Adrenal gland (tissue), 12 donors: ENCODE measurements around the gene AADAC. TPM values are rescaled to one million over a fixed set of nuclear protein-coding genes. Genes with fewer than 3 reads are reported as not detected.

ENCODE experiments used
- DNase-seq, 7 donors: peaks; one replicate each; pipeline ENCODE4 v3.0.0-alpha.2; 2019 to 2020
- H3K27ac ChIP-seq, 5 donors: fragments of 200-600 bp; sonication (generic) in 4 of 5; 1 replicate in 3 of 5; 2 replicates in 2 of 5; pipeline versions ENCODE4 v1.5.1 to v1.8.0; 2016 to 2020; ENCODE audit warnings: mild to moderate bottlenecking in 1 of 5
- H3K27me3 ChIP-seq: fragments of 200-600 bp; 2 replicates; pipeline ENCODE4 v1.8.0; 2021
- H3K36me3 ChIP-seq, 2 donors: fragments of 200-600 bp; replicated peaks in 1 of 2; 1 replicate in 1 of 2; 2 replicates in 1 of 2; pipeline versions ENCODE4 v1.5.1 to v1.8.0; 2018 to 2022
- H3K4me1 ChIP-seq, 2 donors: fragments of 200-600 bp; replicated peaks in 1 of 2; 1 replicate in 1 of 2; 2 replicates in 1 of 2; pipeline versions ENCODE4 v1.5.1 to v1.8.0; 2018 to 2021
- H3K4me3 ChIP-seq, 4 donors: fragments of 200-600 bp; sonication (generic) in 3 of 4; one replicate each; pipeline ENCODE4 v1.5.1; 2016 to 2018
- H3K9me3 ChIP-seq, 3 donors: fragments of 200-600 bp; sonication (generic) in 1 of 3; replicated peaks in 1 of 3; 1 replicate in 2 of 3; 2 replicates in 1 of 3; pipeline versions ENCODE4 v1.5.1 to v1.8.0; 2016 to 2021
- POLR2A ChIP-seq, 2 donors: fragments of 450-650 bp; IDR thresholded peaks; one replicate each; pipeline ENCODE4 v1.6.1; 2017; ENCODE audit warnings: antibody characterized with exemption in 2 of 2, mild to moderate bottlenecking in 2 of 2, moderate library complexity in 1 of 2
- WGBS, 4 donors: extraction: QIAGEN DNeasy Blood & Tissue Kit in 2 of 4; methylation state at CpG; one replicate each; pipeline versions ENCODE4 v1.1.5 to v1.1.7; 2013 to 2017; 5-methylcytosine and 5-hydroxymethylcytosine counted together
- intact Hi-C, 2 donors: fragments of 100-400 bp; cut with DNase I; formaldehyde crosslinking; loops; one replicate each; pipeline versions ENCODE4 v1.14.1 to v1.15.0; 2022 to 2023
- polyA plus RNA-seq, 3 donors: library from polyadenylated mRNA; stranded (reverse); fragments of 200-250 nt in 2 of 3; fragments of 350-450 nt in 1 of 3; fragmentation: Illumina TruSeq in 1 of 3; extraction: RNeasy Lipid Tissue Mini Kit (QIAGEN cat#74804) in 1 of 3; gene quantifications; one replicate each; pipeline ENCODE4 v1.2.3, GENCODE V29; 2013 to 2014
- total RNA-seq, 9 donors: library from RNA; depleted of rRNA in 4 of 9; stranded (reverse); fragments of >200 nt in 4 of 9; fragments of 120-200 nt in 1 of 9; fragmentation: NEBNext Ultra II Directional in 1 of 9; extraction: Animal tissue kit (Norgen Biotek cat#: 25700) in 1 of 9; gene quantifications; one replicate each; pipeline versions ENCODE4 v1.1.0 to v1.2.4, GENCODE V29; 2013 to 2023
- TF ChIP-seq, protein P1 (sequence below), 6 experiments: fragments of 450-650 bp in 4 of 6; fragments of 200-600 bp in 2 of 6; sonication (generic) in 1 of 6; IDR thresholded peaks; 1 replicate in 5 of 6; 2 replicates in 1 of 6; pipeline versions ENCODE4 v1.5.1 to v1.8.0; 2016 to 2021; ENCODE audit warnings: antibody characterized with exemption in 6 of 6, mild to moderate bottlenecking in 2 of 6, moderate library complexity in 1 of 6
- donor health status: healthy with polysubstance abuse.
- donor health status: Bipolar disorder and iron deficiency.
- donor health status: DM: yes; HTN: yes; CAD: no.
- donor health status: DM: no; HTN: no; CAD: no.
- donor health status: DM: no; HTN: no; CAD: no.
- donor health status: DM: yes; HTN: yes; CAD: no.

AADAC gene
- total and polyA plus RNA-seq, 12 donors: 26.9 to 1,013 (median 227) TPM

DNA sequence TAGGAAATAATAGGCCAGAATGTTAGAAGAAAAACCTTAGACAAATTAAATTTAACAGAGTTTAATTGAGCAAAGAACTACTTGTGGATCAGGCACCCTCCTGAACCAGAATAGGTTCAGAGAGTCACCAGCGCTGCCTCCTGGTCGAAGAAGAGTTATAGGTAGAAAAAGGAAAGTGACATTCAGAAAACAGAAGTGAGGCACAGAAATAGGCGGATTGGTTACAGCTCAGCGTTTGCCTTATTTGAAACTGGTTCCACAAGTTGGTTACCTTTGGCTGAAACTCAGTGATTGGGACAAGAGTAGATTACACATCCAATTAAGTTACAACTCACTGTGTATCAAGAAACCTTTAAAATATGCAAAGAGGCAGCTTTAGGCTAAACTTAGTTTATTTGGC, 4.4 kb downstream of the AADAC start:
- Histone ChIP-seq H3K36me3 (peaks cover 0 to 5% of the 10 kb centered on the region in 2 donors), H3K27me3 (no peaks in the 10 kb centered on the region), H3K4me1 (peaks cover 0 to 4% of the 10 kb centered on the region in 2 donors), H3K9me3 (no peaks in the 10 kb centered on the region), H3K27ac (no peak overlapping the region), H3K4me3 (no peak overlapping the region)
- DNase-seq: no peak
- 91 to 98% (median 94%) methylated on average over 4 of the region's 4 CpGs for WGBS, 4 donors
- intact Hi-C loops: no loop called here
- no peak for TF ChIP-seq POLR2A (IDR thresholded peaks at IDR 0.05)
- TF ChIP-seq, protein P1, sequence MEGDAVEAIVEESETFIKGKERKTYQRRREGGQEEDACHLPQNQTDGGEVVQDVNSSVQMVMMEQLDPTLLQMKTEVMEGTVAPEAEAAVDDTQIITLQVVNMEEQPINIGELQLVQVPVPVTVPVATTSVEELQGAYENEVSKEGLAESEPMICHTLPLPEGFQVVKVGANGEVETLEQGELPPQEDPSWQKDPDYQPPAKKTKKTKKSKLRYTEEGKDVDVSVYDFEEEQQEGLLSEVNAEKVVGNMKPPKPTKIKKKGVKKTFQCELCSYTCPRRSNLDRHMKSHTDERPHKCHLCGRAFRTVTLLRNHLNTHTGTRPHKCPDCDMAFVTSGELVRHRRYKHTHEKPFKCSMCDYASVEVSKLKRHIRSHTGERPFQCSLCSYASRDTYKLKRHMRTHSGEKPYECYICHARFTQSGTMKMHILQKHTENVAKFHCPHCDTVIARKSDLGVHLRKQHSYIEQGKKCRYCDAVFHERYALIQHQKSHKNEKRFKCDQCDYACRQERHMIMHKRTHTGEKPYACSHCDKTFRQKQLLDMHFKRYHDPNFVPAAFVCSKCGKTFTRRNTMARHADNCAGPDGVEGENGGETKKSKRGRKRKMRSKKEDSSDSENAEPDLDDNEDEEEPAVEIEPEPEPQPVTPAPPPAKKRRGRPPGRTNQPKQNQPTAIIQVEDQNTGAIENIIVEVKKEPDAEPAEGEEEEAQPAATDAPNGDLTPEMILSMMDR (IDR thresholded peaks at IDR 0.05): no peak

DNA sequence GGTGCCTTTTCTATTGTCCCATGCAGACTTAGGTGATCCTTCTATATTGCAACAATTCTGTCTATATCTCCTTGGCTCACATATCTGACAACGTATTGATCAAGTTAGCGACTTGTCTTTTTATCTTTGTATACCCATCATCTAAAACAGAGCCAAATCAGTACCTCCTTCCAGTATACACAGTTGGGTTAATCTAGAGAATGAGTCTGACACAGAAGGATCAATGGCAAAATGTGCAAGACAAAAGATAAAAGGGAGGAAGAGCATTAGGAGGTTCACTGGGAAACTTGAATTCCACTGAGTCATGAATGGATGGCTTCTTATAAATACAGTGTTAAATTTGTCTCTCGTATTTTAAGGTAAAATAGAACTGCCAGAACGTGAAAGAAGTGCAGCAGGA, 6.0 kb downstream of the AADAC start:
- Histone ChIP-seq H3K36me3 (peaks cover 0 to 5% of the 10 kb centered on the region in 2 donors), H3K27me3 (no peaks in the 10 kb centered on the region), H3K27ac (no peak overlapping the region), H3K4me1 (no peaks in the 10 kb centered on the region), H3K9me3 (no peaks in the 10 kb centered on the region), H3K4me3 (no peak overlapping the region)
- no peak for TF ChIP-seq POLR2A (IDR thresholded peaks at IDR 0.05)
- TF ChIP-seq, protein P1 (IDR thresholded peaks at IDR 0.05): no peak
- intact Hi-C loops: no loop called here
- WGBS, 4 donors: 91 to 97% (median 93%) methylated on average over 4 of the region's 4 CpGs
- DNase-seq: no peak

DNA sequence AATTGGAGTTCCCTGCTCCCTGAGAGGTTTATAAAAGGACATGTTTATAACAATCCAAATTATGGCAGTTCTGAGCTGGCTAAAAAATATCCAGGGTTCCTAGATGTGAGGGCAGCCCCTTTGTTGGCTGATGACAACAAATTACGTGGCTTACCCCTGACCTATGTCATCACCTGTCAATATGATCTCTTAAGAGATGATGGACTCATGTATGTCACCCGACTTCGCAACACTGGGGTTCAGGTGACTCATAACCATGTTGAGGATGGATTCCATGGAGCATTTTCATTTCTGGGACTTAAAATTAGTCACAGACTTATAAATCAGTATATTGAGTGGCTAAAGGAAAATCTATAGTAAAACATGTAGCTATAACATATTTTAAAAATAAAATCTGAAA, 13.9 kb downstream of the AADAC start:
- no peak for DNase-seq
- H3K27me3 ChIP-seq: no peaks in the 10 kb centered on the region
- intact Hi-C loops: no loop called here
- 77 to 91% (median 87%) methylated on average over 3 of the region's 3 CpGs for WGBS, 4 donors
- H3K36me3 ChIP-seq: no peaks in the 10 kb centered on the region
- H3K4me1 ChIP-seq: no peaks in the 10 kb centered on the region
- H3K27ac ChIP-seq: no peak overlapping the region
- TF ChIP-seq, protein P1 (IDR thresholded peaks at IDR 0.05): no peak
- TF ChIP-seq POLR2A (IDR thresholded peaks at IDR 0.05): no peak
- no peak overlapping the region for H3K4me3 ChIP-seq
- H3K9me3 ChIP-seq: no peaks in the 10 kb centered on the region

DNA sequence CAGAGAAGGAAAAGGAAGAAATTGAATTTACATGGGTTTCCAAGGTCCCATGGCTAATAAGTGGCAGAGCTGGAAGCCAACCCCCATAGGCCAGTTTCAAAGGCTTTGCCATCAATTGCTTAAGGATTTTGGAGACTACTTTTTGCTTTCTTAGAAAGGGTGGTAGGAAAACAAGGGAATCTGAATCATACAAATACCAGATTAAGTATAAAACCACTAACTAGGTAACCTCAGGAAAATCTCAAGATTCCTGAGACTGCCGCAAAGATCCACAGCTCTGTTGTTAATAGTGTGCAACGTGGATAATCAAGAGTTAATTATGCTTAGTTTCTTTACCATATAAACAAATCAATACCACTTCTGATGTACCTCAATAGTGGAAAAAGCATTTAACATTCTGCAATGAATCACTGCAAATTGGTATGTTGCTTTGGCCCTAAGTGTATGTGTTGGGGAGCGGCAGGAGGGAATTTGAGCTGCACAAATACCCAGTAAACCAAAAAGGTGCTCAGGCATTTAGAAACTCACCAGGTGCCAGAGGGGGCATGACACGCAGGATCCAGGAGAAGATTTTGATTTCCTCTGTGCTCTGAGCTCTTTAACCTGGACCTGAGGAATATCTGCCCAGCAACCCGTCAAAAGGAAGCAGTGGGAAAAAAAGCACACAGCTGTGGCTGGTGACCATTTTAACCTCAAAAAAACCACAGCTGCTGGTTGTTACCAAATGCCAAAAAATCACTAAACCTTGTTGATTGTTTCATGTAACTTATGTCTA, 22.0 kb downstream of the AADAC start:
- Histone ChIP-seq H3K27ac (no peak overlapping the region), H3K36me3 (no peaks in the 10 kb centered on the region), H3K4me3 (no peak overlapping the region), H3K4me1 (peaks cover 4 to 8% of the 10 kb centered on the region in 2 donors), H3K9me3 (no peaks in the 10 kb centered on the region), H3K27me3 (no peaks in the 10 kb centered on the region)
- intact Hi-C loops: loop anchor here (5.0 to 10.0 kb wide), 3 partner anchors 171 to 394 kb away; no protein-coding TSS in a partner anchor
- no peak for DNase-seq
- WGBS, 4 donors: 79 to 89% (median 81%) methylated on average over 5 of the region's 5 CpGs
- TF ChIP-seq, protein P1 (IDR thresholded peaks at IDR 0.05): no peak
- TF ChIP-seq POLR2A (IDR thresholded peaks at IDR 0.05): no peak
